WI38 (cell line): Measurements from ENCODE around the gene DEFB113.

Experiments used
- H3K4me3 ChIP-seq: 2 replicates; pipeline ENCODE4 v1.5.1; 2011; ENCODE audit warnings: low read depth, mild to moderate bottlenecking, control low read depth, low read length
- CTCF ChIP-seq: IDR thresholded peaks from 2 replicates; pipeline ENCODE4 v1.5.1; 2012; ENCODE audit warnings: low read depth, mild to moderate bottlenecking, control low read depth, low read length

DEFB113 gene

GRCh38 chr6:49982046-49982445 lies 12.6 kb upstream of the DEFB113 start:
- no peak for TF ChIP-seq CTCF
- no peak overlapping the region for H3K4me3 ChIP-seq

GRCh38 chr6:49980898-49981297 lies 11.5 kb upstream of the DEFB113 start:
- TF ChIP-seq CTCF, result no peak
- H3K4me3 ChIP-seq, result no peak overlapping the region

GRCh38 chr6:49979584-49979983 lies 10.2 kb upstream of the DEFB113 start:
- TF ChIP-seq CTCF, result no peak
- no peak overlapping the region for H3K4me3 ChIP-seq

GRCh38 chr6:49978332-49979226 lies 9.2 kb upstream of the DEFB113 start:
- TF ChIP-seq CTCF, result no peak
- H3K4me3 ChIP-seq, result no peak overlapping the region

GRCh38 chr6:49966823-49967222 lies 2.6 kb downstream of the DEFB113 start:
- no peak overlapping the region for H3K4me3 ChIP-seq
- no peak for TF ChIP-seq CTCF

- H3K4me3 ChIP-seq, result no peak overlapping the region
- no peak for TF ChIP-seq CTCF
These were observed 3.1 kb downstream of the DEFB113 start for GRCh38 chr6:49966334-49966733.

GRCh38 chr6:49964064-49964463 lies 5.4 kb downstream of the DEFB113 start, which contains the start of gene DEFB114:
Gene DEFB114, minus strand, starts transcription at chr6:49964164. Its CDS starts 59 bp downstream, at chr6:49964105.
- no peak for TF ChIP-seq CTCF

More at GRCh38 chr6:49964064-49964463, 5.4 kb downstream of the DEFB113 start, which contains the start of gene DEFB114:
- no peak within 1 kb of the TSS for H3K4me3 ChIP-seq
